Colon (tissue), 2 donors: ENCODE data around the gene KRTAP10-10.
"Not testable (repeated sequence)": the region's sequence is repeated elsewhere in the genome, so short reads cannot be mapped to it uniquely, and the experiment has no call there.

Source experiments
- FAIRE-seq: peaks from 2 replicates; lab custom pipeline; 2012; peaks lifted over from hg19 to GRCh38; lab: Jason Lieb, UNC
- donor health status: control.
- donor health status: control.

Gene KRTAP10-10

GRCh38 chr21:44626673-44627143 is 10.4 kb upstream of the KRTAP10-10 start, which contains the start of gene KRTAP10-9:
Gene KRTAP10-9, plus strand, starts transcription at chr21:44627093. Its CDS starts 79 bp downstream, at chr21:44627172.
- no peak for FAIRE-seq

GRCh38 chr21:44627181-44627822 is 9.9 kb upstream of the KRTAP10-10 start:
- FAIRE-seq: not testable (repeated sequence)

GRCh38 chr21:44627831-44628233 is 9.3 kb upstream of the KRTAP10-10 start:
- not testable (repeated sequence) for FAIRE-seq

GRCh38 chr21:44628707-44629391 is 8.3 kb upstream of the KRTAP10-10 start:
- FAIRE-seq: no peak

- no peak for FAIRE-seq
Observed at GRCh38 chr21:44630440-44630839, 6.7 kb upstream of the KRTAP10-10 start.

GRCh38 chr21:44632067-44632466 is 5.1 kb upstream of the KRTAP10-10 start:
- no peak for FAIRE-seq

- FAIRE-seq: no peak
Observed at GRCh38 chr21:44636209-44637017, 743 bp upstream of the KRTAP10-10 start.

- not testable (repeated sequence) for FAIRE-seq
Observed at GRCh38 chr21:44637851-44638348, 744 bp downstream of the KRTAP10-10 start.

GRCh38 chr21:44638506-44639330 is 1.6 kb downstream of the KRTAP10-10 start:
- FAIRE-seq: not testable (repeated sequence)

GRCh38 chr21:44639331-44639655 is 2.1 kb downstream of the KRTAP10-10 start:
- FAIRE-seq: no peak

GRCh38 chr21:44640761-44641160 is 3.6 kb downstream of the KRTAP10-10 start:
- FAIRE-seq: no peak

GRCh38 chr21:44643741-44644310 is 6.7 kb downstream of the KRTAP10-10 start:
- FAIRE-seq: no peak

- FAIRE-seq: no peak
Observed at GRCh38 chr21:44644878-44645277, 7.7 kb downstream of the KRTAP10-10 start.

GRCh38 chr21:44646366-44647221 is 9.4 kb downstream of the KRTAP10-10 start, which contains the start of gene KRTAP10-11:
Gene KRTAP10-11, plus strand, starts transcription at chr21:44646414. Its CDS starts 45 bp downstream, at chr21:44646459.
- FAIRE-seq: not testable (repeated sequence)

GRCh38 chr21:44647222-44647552 is 10.0 kb downstream of the KRTAP10-10 start:
- FAIRE-seq: no peak

- no peak for FAIRE-seq
Observed at GRCh38 chr21:44648557-44649311, 11.6 kb downstream of the KRTAP10-10 start.

GRCh38 chr21:44649521-44650100 is 12.5 kb downstream of the KRTAP10-10 start:
- FAIRE-seq: no peak

- no peak for FAIRE-seq
Observed at GRCh38 chr21:44650265-44650972, 13.3 kb downstream of the KRTAP10-10 start.
